Subcutaneous adipose tissue (tissue), 4 donors: Measurements from ENCODE around the gene SH2D6. TPM values are rescaled to one million over a fixed set of nuclear protein-coding genes. Genes with fewer than 3 reads are reported as not detected.

Experiments used
- CTCF ChIP-seq: fragments of 450-650 bp; IDR thresholded peaks from one replicate; pipeline ENCODE4 v1.5.1; 2016; ENCODE audit warnings: low read depth, mild to moderate bottlenecking, control low read depth, antibody characterized with exemption, moderate library complexity
- total RNA-seq, 4 donors: library from RNA; depleted of rRNA; stranded (reverse); fragments of >200 nt; gene quantifications; one replicate each; pipeline ENCODE4 v1.1.0, GENCODE V29; 2016

SH2D6 gene
- total RNA-seq, 4 donors from 2014 or later: 2.8 TPM; not detected in 3

GRCh38 chr2:85380048-85380447, 38.5 kb upstream of the SH2D6 start:
- TF ChIP-seq CTCF: no peak

GRCh38 chr2:85383850-85384249, 34.7 kb upstream of the SH2D6 start:
- no peak for TF ChIP-seq CTCF

- no peak for TF ChIP-seq CTCF
Measured at GRCh38 chr2:85385746-85386145, 32.8 kb upstream of the SH2D6 start.

- TF ChIP-seq CTCF: no peak
Measured at GRCh38 chr2:85387754-85388153, 30.8 kb upstream of the SH2D6 start.

GRCh38 chr2:85388878-85389538, 29.5 kb upstream of the SH2D6 start:
- TF ChIP-seq CTCF: no peak

DNA sequence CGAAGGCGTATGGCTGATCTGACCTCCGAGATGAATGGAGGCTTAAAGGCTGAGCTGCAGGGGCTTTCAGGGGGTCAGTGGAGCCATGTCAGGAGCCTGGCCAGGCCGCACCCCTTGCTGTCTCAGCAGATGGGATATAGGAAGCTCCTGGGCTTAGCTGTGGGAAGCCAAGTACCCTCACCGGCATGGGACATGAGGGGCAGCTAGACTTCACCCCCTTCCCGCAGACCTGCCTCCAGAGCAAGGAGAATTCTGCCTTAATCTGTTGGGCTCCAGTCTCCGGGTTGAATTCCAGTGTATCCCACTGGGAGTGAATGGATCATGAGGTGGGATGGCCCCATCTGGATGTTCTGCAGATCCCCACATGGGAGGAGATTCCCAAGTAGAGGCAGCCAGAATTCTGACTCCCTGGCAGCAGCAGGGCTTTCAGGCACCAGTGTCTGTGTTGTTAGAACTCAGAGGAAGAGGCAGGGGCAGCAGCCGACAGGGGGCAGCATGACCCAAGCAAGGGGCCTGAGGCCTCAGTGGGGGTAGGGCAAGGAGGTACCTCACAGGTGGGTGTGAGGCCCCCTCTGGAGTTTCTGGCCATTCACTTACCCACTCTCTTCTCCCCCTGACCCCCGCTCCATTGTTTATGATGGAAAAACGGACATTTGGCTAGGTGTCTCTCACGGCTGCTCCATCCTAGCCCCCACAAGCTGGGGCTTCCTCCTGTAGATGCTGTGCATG, 27.4 kb upstream of the SH2D6 start:
- TF ChIP-seq CTCF: no peak

DNA sequence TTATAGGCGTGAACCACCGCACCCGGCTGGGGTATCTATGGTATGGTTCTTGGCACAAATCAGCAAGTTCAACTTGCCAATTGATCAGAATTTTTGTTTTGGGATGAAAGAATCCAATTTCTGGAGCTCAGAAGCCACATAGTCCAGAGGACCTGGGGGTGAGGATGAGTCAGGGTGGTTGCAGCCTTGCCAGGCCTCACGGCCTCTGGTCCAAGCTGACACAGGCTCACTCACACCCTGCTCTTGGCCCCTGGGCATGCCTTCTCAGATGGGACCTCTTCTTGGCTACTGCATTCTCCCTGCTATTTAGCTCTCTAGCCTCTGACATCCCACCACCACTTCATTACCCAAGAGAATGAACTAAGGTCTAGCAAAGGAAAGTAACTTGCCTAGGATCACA, 24.7 kb upstream of the SH2D6 start:
- no peak for TF ChIP-seq CTCF
